Large intestine (tissue), 3 donors: Measurements from ENCODE around the gene SSR2. TPM values are rescaled to one million over a fixed set of nuclear protein-coding genes. Genes with fewer than 3 reads are reported as not detected.
"Not testable (repeated sequence)": the region's sequence is repeated elsewhere in the genome, so short reads cannot be mapped to it uniquely, and the experiment has no call there.

ENCODE experiments used
- DNase-seq, 2 donors: peaks; one replicate each; pipeline versions ENCODE4 v3.0.0 to v3.0.0-alpha.2; 2013
- H3K27ac ChIP-seq: one replicate; pipeline ENCODE4 v1.5.1; 2013; ENCODE audit warnings: low read length
- H3K27me3 ChIP-seq: 2 replicates; pipeline ENCODE4 v1.6.1; 2013; ENCODE audit warnings: low read length; ENCODE audit not compliant: control insufficient read depth, insufficient read depth
- H3K36me3 ChIP-seq: 2 replicates; pipeline ENCODE4 v1.6.1; 2013; ENCODE audit warnings: low read length; ENCODE audit not compliant: control insufficient read depth, insufficient read depth
- H3K4me1 ChIP-seq: one replicate; pipeline ENCODE4 v1.6.1; 2013; ENCODE audit warnings: low read length; ENCODE audit not compliant: control insufficient read depth, insufficient read depth
- H3K4me3 ChIP-seq: one replicate; pipeline ENCODE4 v1.5.1; 2013; ENCODE audit warnings: low read length
- H3K9me3 ChIP-seq: one replicate; pipeline ENCODE4 v1.6.1; 2013; ENCODE audit warnings: mild to moderate bottlenecking, low read depth, low read length, moderate library complexity; ENCODE audit not compliant: control insufficient read depth
- WGBS: methylation state at CpG from one replicate; pipeline ENCODE4 v1.1.5; 2013; ENCODE audit warnings: low lambda C conversion rate; ENCODE audit not compliant: insufficient coverage; 5-methylcytosine and 5-hydroxymethylcytosine counted together
- polyA plus RNA-seq: library from polyadenylated mRNA; unstranded; fragments of 120-200 nt; gene quantifications from one replicate; pipeline ENCODE4 v1.2.1, GENCODE V29; 2013

Gene SSR2
- polyA plus RNA-seq, 1 donor, result 281 TPM

- no peak for DNase-seq
- Histone ChIP-seq H3K4me3 (no peak overlapping the region), H3K27me3 (no peaks in the 10 kb centered on the region), H3K4me1 (peaks cover 7% of the 10 kb centered on the region), H3K9me3 (no peaks in the 10 kb centered on the region), H3K27ac (no peak overlapping the region), H3K36me3 (peaks cover 43% of the 10 kb centered on the region)
- no CpG with 5 or more reads among the region's 3 CpGs for WGBS
Measured at GRCh38 chr1:156048663-156049258, 28.0 kb upstream of the SSR2 start.

GRCh38 chr1:156045076-156045475 lies 24.3 kb upstream of the SSR2 start:
- Histone ChIP-seq H3K36me3 (peaks cover 65% of the 10 kb centered on the region), H3K9me3 (no peaks in the 10 kb centered on the region), H3K27me3 (no peaks in the 10 kb centered on the region), H3K4me3 (no peak overlapping the region), H3K4me1 (no peaks in the 10 kb centered on the region), H3K27ac (no peak overlapping the region)
- DNase-seq, result no peak
- 100% methylated on average over 1 of the region's 4 CpGs for WGBS

GRCh38 chr1:156042828-156043227 lies 22.1 kb upstream of the SSR2 start:
- Histone ChIP-seq H3K9me3 (no peaks in the 10 kb centered on the region), H3K36me3 (peaks cover 57% of the 10 kb centered on the region), H3K27ac (no peak overlapping the region), H3K4me1 (no peaks in the 10 kb centered on the region), H3K27me3 (no peaks in the 10 kb centered on the region), H3K4me3 (no peak overlapping the region)
- no peak for DNase-seq
- WGBS, result 100% methylated on average over 1 of the region's 3 CpGs

GRCh38 chr1:156034991-156035390 lies 14.2 kb upstream of the SSR2 start:
- not testable (repeated sequence) for DNase-seq, H3K9me3 ChIP-seq, H3K4me1 ChIP-seq, H3K27me3 ChIP-seq, H3K4me3 ChIP-seq, H3K27ac ChIP-seq
- peaks cover 17% of the 10 kb centered on the region for H3K36me3 ChIP-seq
- WGBS, result 75% methylated on average over 1 of the region's 4 CpGs

GRCh38 chr1:156033011-156033410 lies 12.3 kb upstream of the SSR2 start:
- no peaks in the 10 kb centered on the region for H3K9me3 ChIP-seq
- no peak for DNase-seq
- H3K4me1 ChIP-seq, result no peaks in the 10 kb centered on the region
- peaks cover 11% of the 10 kb centered on the region for H3K36me3 ChIP-seq
- no peak overlapping the region for H3K4me3 ChIP-seq
- no peak overlapping the region for H3K27ac ChIP-seq
- 83% methylated on average over 1 of the region's 6 CpGs for WGBS
- no peaks in the 10 kb centered on the region for H3K27me3 ChIP-seq

- H3K36me3 ChIP-seq, result no peaks in the 10 kb centered on the region
- peaks cover 11% of the 10 kb centered on the region for H3K4me1 ChIP-seq
- H3K4me3 ChIP-seq, result no peak overlapping the region
- no peaks in the 10 kb centered on the region for H3K27me3 ChIP-seq
- DNase-seq, result no peak
- no peaks in the 10 kb centered on the region for H3K9me3 ChIP-seq
- no peak overlapping the region for H3K27ac ChIP-seq
- WGBS, result no CpG with 5 or more reads among the region's 4 CpGs
Measured at GRCh38 chr1:156026588-156026987, 5.8 kb upstream of the SSR2 start.

- H3K4me1 ChIP-seq, result peaks cover 11% of the 10 kb centered on the region
- H3K27me3 ChIP-seq, result no peaks in the 10 kb centered on the region
- H3K36me3 ChIP-seq, result no peaks in the 10 kb centered on the region
- peak; percentile 61 to 76 for DNase-seq
- H3K27ac ChIP-seq, result peak overlapping the region; percentile 18
- no peak overlapping the region for H3K4me3 ChIP-seq
- WGBS, result no CpG with 5 or more reads among the region's 9 CpGs
- H3K9me3 ChIP-seq, result no peaks in the 10 kb centered on the region
Measured at GRCh38 chr1:156025876-156026275, 5.1 kb upstream of the SSR2 start.

GRCh38 chr1:156024801-156025200 lies 4.0 kb upstream of the SSR2 start:
- no CpG with 5 or more reads among the region's 5 CpGs for WGBS
- Histone ChIP-seq H3K27ac (peak overlapping the region; percentile 82), H3K4me1 (peaks cover 11% of the 10 kb centered on the region), H3K9me3 (no peaks in the 10 kb centered on the region), H3K36me3 (no peaks in the 10 kb centered on the region), H3K4me3 (no peak overlapping the region), H3K27me3 (no peaks in the 10 kb centered on the region)
- DNase-seq, result peak; percentile 59 to 82

- Histone ChIP-seq H3K9me3 (no peaks in the 10 kb centered on the region), H3K36me3 (peaks cover 14% of the 10 kb centered on the region), H3K27ac (no peak overlapping the region), H3K27me3 (no peaks in the 10 kb centered on the region), H3K4me1 (peaks cover 11% of the 10 kb centered on the region), H3K4me3 (no peak overlapping the region)
- WGBS, result no CpG with 5 or more reads among the region's 2 CpGs
- DNase-seq, result no peak
Measured at GRCh38 chr1:156021954-156022353, 1.2 kb upstream of the SSR2 start.

GRCh38 chr1:156021093-156021428 lies 310 bp upstream of the SSR2 start:
- H3K27ac ChIP-seq, result no peak overlapping the region
- no peaks in the 10 kb centered on the region for H3K27me3 ChIP-seq
- H3K4me3 ChIP-seq, result peak overlapping the region; percentile 66
- peaks cover 9% of the 10 kb centered on the region for H3K4me1 ChIP-seq
- no peak for DNase-seq
- peaks cover 21% of the 10 kb centered on the region for H3K36me3 ChIP-seq
- no peaks in the 10 kb centered on the region for H3K9me3 ChIP-seq
- WGBS, result 0% methylated on average over 1 of the region's 4 CpGs

- Histone ChIP-seq H3K36me3 (peaks cover 25% of the 10 kb centered on the region), H3K4me1 (peaks cover under 1% of the 10 kb centered on the region), H3K9me3 (no peaks in the 10 kb centered on the region), H3K4me3 (peak overlapping the region; percentile 66), H3K27ac (no peak overlapping the region), H3K27me3 (no peaks in the 10 kb centered on the region)
- DNase-seq, result no peak
- WGBS, result no CpG with 5 or more reads among the region's 8 CpGs
Measured at GRCh38 chr1:156019946-156020292, 832 bp downstream of the SSR2 start.
